8988T (cell line): ENCODE measurements around the gene SMPDL3B.

ENCODE experiments used
- DNase-seq: peaks from one replicate; pipeline ENCODE4 v3.0.0; 2011

Gene SMPDL3B

GRCh38 chr1:27934818-27935549 lies at the start of gene SMPDL3B:
TSS of gene SMPDL3B (plus strand) at chr1:27935000. CDS start at chr1:27935184, 184 bp downstream.
- peak; percentile 62 for DNase-seq

- DNase-seq = no peak
These were observed 49.7 kb upstream of the SMPDL3B start for GRCh38 chr1:27885114-27885528.

- no peak for DNase-seq
These were observed 49.0 kb upstream of the SMPDL3B start for GRCh38 chr1:27885621-27886352.

DNA sequence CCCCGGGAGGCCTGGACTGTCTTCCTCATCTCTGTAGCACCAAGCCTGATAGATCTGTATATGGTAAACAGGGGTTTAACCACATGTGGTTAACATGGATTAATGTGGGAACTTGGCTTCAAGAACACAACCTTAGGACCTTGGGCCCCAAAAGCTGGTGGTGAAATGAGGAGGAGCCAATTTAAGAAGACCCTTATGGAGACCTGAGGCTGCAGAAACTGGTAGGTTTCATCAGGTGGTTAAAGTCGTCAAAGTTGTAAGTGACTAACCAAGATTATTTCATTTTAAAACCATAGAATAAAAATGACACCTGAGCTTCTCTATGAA lies 48.5 kb upstream of the SMPDL3B start:
- DNase-seq = no peak

DNA sequence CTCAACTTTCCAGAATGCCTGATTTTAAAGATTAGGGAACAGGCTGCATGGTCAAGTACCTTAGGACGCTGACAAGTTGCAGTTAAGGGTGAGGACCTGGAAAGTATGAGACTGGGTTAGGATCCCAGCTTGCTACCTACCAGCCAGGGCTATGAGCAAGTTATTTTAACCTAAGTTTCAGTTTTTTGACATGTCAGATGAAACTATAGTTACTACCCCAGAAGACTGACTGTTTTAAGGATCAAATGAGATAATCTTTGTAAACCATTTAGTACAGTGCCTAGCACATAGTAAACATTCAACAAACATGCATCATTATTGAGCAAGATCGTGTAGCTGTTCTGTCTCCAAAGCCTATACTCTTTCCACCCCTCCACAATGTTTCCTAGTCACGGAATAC lies 48.1 kb upstream of the SMPDL3B start:
- no peak for DNase-seq

DNA sequence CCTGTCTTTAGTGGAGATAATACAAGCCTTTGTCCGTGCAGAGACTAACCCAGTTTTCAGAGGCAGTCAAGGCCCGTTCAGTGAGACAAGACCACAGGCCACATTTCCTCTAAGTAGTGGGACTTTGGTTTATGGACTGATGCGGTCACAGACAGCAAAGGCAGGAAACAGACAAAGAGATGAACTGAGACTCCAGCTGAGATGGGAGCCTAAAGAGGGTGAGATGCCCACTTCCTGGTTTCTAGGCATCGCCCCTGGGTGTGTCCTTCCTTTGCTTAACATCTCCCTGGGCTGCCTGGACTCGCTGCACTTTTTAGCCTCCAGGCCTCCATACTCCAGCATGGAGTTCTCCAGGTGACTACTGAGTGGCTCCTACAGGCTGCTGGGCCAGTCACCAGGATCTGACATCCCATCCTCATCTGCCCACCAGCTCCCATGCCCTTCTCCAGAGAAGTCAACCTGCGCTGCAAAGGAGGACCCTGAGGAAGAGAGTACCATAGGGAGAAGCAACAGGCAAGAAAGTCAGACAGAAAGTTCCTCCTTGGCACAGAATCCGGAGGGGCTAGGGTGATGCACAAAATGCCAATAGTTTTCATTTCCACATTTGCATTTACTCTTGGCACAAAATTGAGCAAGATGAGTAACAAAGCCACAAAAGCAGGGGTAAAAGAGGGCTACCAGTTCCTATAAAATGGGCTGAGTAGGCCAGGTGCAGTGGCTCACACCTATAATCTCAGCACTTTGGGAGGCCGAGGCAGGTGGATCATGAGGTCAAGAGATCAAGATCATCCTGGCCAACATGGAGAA lies 47.4 kb upstream of the SMPDL3B start:
- no peak for DNase-seq

DNA sequence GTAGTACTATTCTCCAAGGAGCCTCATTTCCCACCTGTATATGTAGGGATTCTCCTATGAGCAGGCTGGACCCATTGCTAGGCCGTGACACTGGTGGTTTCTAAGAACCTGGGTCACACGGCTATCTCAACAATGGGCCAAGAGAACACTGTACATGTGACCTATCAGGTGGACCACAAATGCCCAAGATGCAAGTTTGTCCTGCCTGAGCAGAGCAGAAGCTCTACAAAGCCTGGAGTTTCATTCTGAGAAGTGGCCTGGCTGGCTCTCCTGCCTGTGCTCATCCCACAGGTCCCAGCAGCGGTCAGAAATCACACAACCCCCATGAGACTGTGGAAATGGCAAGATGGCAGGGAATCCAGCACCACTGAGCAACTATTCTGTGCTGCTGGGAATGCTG lies 45.3 kb upstream of the SMPDL3B start:
- no peak for DNase-seq

DNA sequence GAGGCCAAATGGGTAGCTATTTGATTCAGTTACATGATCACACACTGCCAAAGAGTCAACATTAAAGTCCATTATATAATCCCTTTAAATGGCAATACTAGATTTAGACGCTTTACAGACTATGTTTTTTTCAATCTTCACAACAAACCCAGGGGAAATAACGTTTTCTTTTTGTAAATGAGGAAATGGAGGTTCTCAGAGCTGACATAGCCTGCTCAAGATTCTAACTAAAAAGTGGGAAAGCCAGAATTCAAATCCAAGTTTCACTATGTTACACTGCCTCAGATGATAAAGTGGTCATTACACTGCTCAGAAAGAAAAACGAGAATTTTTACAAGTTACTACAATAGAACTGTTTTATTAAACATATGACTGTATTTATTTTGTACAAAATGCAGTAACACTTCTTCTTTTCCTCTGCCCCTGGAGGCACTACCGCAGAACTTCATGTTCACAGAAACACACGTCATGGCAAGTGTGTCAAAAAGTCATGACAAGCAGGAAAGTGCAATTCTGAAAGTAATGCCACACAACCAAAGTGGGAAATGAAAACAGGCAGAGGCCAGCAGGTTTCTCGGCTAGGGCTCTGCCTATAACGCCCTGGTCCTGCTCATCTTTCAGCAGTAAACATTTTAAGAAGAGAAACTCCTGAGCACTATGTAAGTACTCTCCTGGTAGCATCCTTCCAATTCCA lies 43.5 kb upstream of the SMPDL3B start:
- no peak for DNase-seq

DNA sequence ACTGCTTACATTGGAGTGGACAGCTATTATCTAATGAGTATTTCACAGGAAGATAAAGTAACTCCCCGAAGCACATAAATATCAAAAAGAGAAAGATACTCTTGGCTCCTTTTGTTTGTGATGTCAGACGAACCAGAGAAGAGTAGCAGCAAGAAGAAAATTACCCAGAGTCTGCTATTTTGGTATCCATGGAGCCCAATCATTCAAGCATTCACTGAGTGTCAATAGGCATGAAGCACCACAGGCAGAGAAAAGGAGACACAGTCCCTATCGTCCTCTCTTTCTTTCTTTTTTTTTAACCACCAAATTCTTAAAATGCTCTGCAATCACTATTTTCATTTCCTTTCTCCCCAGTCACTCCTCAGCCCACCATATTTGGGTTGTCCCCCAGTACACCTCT lies 40.3 kb upstream of the SMPDL3B start:
- no peak for DNase-seq

GRCh38 chr1:27906759-27907158 lies 28.0 kb upstream of the SMPDL3B start:
- DNase-seq = no peak

GRCh38 chr1:27912429-27912828 lies 22.4 kb upstream of the SMPDL3B start:
- no peak for DNase-seq

- no peak for DNase-seq
These were observed 19.7 kb upstream of the SMPDL3B start for GRCh38 chr1:27915082-27915575.

GRCh38 chr1:27922272-27922671 lies 12.5 kb upstream of the SMPDL3B start:
- DNase-seq = no peak

DNA sequence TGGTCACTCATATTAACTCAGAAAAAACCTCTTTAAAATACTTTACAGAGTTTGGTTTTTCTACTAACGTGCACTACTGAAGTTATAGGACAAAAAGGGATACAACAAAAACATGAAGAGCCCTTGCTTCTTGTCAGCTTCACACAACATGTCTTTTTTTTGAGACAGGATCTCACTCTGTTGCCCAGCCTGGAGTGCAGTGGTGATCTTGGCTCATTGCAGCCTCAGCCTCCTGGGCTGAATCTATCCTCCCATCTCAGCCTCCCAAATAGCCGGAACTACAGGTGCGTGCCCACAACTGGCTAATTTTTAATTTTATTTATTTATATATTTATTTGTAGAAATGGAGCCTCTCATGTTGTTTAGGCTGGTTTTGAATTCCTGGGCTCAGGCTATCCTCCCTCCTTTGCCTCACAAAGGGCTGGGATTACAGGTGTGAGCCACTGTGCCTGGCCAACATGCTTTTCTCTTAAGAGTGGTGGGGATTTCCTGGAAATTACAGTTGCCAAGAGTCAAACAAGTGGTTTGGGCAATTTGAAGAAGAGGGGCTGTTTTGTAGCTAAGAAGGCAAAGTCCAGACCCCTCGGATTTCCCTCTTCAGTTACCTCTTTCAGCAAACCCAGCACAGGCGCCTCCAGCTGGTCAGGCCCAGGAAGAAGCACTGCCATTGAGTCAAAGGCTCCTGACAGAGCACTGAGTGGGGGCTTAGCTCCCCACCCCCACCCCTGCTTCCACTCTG lies 6.4 kb upstream of the SMPDL3B start:
- DNase-seq = no peak

- no peak for DNase-seq
These were observed 3.6 kb upstream of the SMPDL3B start for GRCh38 chr1:27931184-27931583.

DNA sequence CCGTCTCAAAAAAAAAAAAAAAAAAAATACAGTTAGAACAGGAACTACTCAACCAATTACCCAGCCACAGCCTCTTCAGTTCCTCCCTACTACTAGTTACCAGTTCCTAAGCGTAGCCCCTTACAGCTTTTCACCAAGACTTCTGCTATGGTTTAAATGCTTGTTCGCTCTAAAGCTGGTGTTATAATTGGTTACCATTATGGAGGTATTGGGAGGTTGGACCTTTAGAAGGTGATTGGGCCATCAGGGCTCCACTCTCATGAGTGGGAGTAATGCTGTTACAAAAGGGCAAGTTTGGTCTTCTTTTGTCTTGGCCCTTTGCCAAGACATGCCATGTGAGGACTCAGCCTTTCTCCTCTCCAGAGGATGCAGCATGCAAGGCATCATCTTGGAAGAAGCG lies 3.0 kb upstream of the SMPDL3B start:
- DNase-seq = no peak

DNA sequence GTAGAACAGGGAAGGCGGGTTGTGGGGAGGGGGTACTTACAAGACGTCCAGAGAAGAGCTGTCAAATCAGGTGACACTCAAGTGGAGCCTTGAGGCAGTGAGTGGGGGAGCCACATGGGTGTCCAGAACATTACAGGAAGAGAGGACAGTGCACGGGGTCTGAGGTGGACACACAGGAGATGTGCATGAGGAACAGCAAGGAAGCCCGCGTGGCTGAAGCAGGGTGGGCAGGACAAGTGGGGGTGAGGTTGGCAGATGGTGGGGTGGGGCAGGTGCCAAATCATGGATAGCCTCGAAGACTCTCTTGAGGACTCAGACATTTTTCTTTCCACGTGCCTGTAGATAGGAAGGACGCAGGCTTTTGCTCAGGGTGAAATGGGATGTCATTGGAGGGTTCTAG lies 921 bp downstream of the SMPDL3B start:
- DNase-seq = no peak

GRCh38 chr1:27936370-27936769 lies 1.6 kb downstream of the SMPDL3B start:
- no peak for DNase-seq

DNA sequence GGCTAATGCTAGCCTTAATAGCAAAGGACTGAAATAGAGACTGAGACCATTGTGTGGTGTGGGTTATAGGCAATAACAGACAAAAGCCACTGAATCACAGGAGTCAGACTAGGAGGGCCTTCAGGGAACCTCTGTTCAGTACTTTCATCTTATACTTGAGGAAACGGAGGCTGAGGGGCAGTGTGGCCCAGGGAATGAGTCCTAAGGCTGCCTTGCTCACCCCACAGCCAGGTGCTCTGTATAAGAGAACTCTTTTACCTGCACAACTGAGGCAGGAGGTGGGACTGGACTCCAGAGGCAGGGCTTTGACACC lies 2.7 kb downstream of the SMPDL3B start:
- no peak for DNase-seq

DNA sequence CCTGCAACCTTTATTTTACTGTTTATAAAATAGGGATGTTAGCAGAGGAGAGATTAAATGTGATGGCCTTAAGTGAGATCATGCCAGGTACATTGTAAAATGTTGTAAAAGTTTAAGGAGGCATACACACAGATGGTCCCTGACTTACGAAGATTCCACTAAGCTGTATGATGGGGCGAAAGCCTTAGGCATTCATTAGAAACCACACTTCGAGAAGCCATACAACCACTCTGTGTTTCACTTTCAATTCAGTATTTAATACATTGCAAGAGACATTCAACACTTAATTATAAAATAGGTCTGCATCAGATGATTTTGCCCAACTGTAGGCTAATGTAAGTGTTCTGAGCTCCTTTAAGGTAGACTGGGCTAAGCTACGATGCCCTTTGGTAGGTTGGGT lies 3.7 kb downstream of the SMPDL3B start:
- no peak for DNase-seq

DNA sequence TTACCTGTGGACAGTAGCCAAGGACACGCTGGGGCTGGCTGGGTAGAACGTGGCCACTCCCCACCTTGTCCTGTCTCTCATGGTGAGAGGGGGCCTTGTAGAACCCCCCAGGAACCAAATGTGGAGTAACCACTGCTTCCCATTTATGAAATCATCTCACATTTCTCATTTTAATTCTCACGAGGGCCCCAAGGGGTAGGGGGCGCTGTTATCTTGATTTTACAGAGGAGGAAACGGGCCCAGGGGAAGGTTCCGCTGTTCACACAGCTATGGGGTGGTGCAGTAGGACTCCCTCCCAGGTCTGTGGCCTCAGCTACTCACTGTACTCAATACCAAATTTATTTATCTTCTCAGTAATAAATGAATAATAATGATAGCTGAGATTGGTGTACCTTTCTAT lies 5.5 kb downstream of the SMPDL3B start:
- peak; percentile 60 for DNase-seq

- no peak for DNase-seq
These were observed 6.2 kb downstream of the SMPDL3B start for GRCh38 chr1:27940870-27941560.
